Liver (tissue), 3 donors: ENCODE measurements around the gene RINT1.

Experiments used
- EGR1 ChIP-seq, 2 donors: IDR thresholded peaks; 2 replicates each; pipeline ENCODE4 v1.6.1; 2016 to 2018; ENCODE audit warnings: antibody characterized with exemption in 2 of 2, low read depth in 2 of 2
- FOXA1 ChIP-seq: IDR thresholded peaks from 2 replicates; pipeline ENCODE4 v1.6.1; 2016; ENCODE audit warnings: antibody characterized with exemption
- FOXA2 ChIP-seq: IDR thresholded peaks from 2 replicates; pipeline ENCODE4 v1.6.1; 2016; ENCODE audit warnings: antibody characterized with exemption
- GABPA ChIP-seq, 2 donors: IDR thresholded peaks in 1 of 2; conservative IDR thresholded peaks in 1 of 2; 2 replicates each; pipeline ENCODE4 v1.6.1; 2016; ENCODE audit warnings: antibody characterized with exemption in 2 of 2, mild to moderate bottlenecking in 1 of 2, moderate library complexity in 1 of 2
- HNF4A ChIP-seq, 2 donors: conservative IDR thresholded peaks; 2 replicates each; pipeline ENCODE4 v1.6.1; 2016; ENCODE audit warnings: antibody characterized with exemption in 2 of 2, mild to moderate bottlenecking in 2 of 2
- HNF4G ChIP-seq: IDR thresholded peaks from 2 replicates; pipeline ENCODE4 v1.6.1; 2016; ENCODE audit warnings: antibody characterized with exemption
- MAX ChIP-seq: IDR thresholded peaks from 2 replicates; pipeline ENCODE4 v1.6.1; 2016; ENCODE audit warnings: antibody characterized with exemption
- REST ChIP-seq: IDR thresholded peaks from 2 replicates; pipeline ENCODE4 v1.6.1; 2016; ENCODE audit warnings: antibody characterized with exemption, mild to moderate bottlenecking
- TAF1 ChIP-seq: conservative IDR thresholded peaks from 2 replicates; pipeline ENCODE4 v1.6.1; 2016; ENCODE audit warnings: antibody characterized with exemption, mild to moderate bottlenecking
- YY1 ChIP-seq: IDR thresholded peaks from 2 replicates; pipeline ENCODE4 v1.6.1; 2016; ENCODE audit warnings: antibody characterized with exemption, mild to moderate bottlenecking
- TF ChIP-seq, protein P1 (sequence below): fragments of 150-350 bp; IDR thresholded peaks from 2 replicates; pipeline ENCODE4 v1.5.1; 2017; ENCODE audit warnings: improper control_type of control experiment, low read depth, low read length; ENCODE audit not compliant: missing input control
- donor health status: healthy.
- donor health status: healthy.

DNA sequence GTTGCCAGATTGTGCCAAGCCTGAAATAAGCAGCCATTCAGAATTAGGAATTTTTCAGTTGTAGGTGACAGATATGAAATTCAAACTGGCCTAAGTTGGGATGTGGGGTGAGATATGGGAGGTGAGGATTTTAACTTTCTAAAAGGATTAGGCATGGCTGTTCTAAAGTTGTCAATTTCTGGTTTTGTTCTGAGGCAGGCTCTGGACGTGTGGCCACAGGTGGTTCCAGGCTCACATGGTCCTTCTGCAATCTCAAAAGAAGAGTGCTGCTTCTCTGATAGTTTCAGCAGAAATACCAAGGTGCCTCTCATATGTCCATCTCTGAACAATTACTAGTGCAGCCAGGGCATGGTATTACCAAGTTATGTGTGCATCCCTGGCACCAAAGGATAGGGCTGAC lies 27.9 kb downstream of the RINT1 start:
- TF ChIP-seq, protein P1, sequence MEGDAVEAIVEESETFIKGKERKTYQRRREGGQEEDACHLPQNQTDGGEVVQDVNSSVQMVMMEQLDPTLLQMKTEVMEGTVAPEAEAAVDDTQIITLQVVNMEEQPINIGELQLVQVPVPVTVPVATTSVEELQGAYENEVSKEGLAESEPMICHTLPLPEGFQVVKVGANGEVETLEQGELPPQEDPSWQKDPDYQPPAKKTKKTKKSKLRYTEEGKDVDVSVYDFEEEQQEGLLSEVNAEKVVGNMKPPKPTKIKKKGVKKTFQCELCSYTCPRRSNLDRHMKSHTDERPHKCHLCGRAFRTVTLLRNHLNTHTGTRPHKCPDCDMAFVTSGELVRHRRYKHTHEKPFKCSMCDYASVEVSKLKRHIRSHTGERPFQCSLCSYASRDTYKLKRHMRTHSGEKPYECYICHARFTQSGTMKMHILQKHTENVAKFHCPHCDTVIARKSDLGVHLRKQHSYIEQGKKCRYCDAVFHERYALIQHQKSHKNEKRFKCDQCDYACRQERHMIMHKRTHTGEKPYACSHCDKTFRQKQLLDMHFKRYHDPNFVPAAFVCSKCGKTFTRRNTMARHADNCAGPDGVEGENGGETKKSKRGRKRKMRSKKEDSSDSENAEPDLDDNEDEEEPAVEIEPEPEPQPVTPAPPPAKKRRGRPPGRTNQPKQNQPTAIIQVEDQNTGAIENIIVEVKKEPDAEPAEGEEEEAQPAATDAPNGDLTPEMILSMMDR: no peak
- TF ChIP-seq FOXA2 (no peak), YY1 (no peak), HNF4A (conservative IDR thresholded peaks at IDR 0.05) (no peak), MAX (no peak), TAF1 (no peak), REST (no peak), GABPA (IDR thresholded peaks at IDR 0.05 in 1 of 2, conservative IDR thresholded peaks at IDR 0.05 in 1 of 2) (no peak), FOXA1 (no peak), HNF4G (no peak), EGR1 (IDR thresholded peaks at IDR 0.05; ENCODE audit: low read depth in 2 of 2) (no peak)
